Hematopoietic multipotent progenitor cell (in vitro differentiated cells): Measurements from ENCODE around the gene FOXD4L3. TPM values are rescaled to one million over a fixed set of nuclear protein-coding genes. Genes with fewer than 3 reads are reported as not detected.
"Not testable (repeated sequence)": the region's sequence is repeated elsewhere in the genome, so short reads cannot be mapped to it uniquely, and the experiment has no call there.

Source experiments
- DNase-seq, 3 donors: peaks; one replicate each; pipeline ENCODE4 v3.0.0-alpha.2; 2011 to 2015; ENCODE audit warnings: low read depth in 2 of 3, low spot score in 2 of 3
- total RNA-seq: library from RNA; depleted of rRNA; stranded (reverse); fragments of >200 nt; gene quantifications from one replicate; pipeline ENCODE4 v1.2.3, GENCODE V29; 2012

The FOXD4L3 gene
- total RNA-seq: under 0.01 TPM

- DNase-seq: not testable (repeated sequence)
Observed at GRCh38 chr9:68302567-68302966, at the start of gene FOXD4L3. TSS of gene FOXD4L3 (plus strand) at chr9:68302867. CDS start at chr9:68302952, 85 bp downstream.

DNA sequence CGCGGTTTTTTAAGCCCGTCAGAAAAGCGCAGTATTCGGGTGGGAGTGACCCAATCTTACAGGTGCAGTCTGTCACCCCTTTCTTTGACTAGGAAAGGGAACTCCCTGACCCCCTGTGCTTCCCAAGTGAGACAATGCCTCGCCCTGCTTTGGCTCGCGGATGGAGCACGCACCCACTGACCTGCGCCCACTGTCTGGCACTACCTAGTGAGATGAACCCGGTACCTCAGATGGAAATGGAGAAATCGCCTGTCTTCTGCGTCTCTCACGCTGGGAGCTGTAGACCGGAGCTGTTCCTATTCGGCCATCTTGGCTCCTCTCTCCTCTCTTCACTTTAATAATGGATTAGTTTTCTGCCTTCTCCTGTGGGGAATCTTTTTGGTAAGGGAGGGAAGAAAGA, 21.6 kb upstream of the FOXD4L3 start:
- DNase-seq: not testable (repeated sequence)

- DNase-seq: not testable (repeated sequence)
Observed at GRCh38 chr9:68303771-68304170, 1.1 kb downstream of the FOXD4L3 start.

GRCh38 chr9:68304212-68304611, 1.5 kb downstream of the FOXD4L3 start:
- not testable (repeated sequence) for DNase-seq

GRCh38 chr9:68304777-68305176, 2.1 kb downstream of the FOXD4L3 start:
- DNase-seq: not testable (repeated sequence)

- not testable (repeated sequence) for DNase-seq
Observed at GRCh38 chr9:68305680-68306285, 3.1 kb downstream of the FOXD4L3 start.

DNA sequence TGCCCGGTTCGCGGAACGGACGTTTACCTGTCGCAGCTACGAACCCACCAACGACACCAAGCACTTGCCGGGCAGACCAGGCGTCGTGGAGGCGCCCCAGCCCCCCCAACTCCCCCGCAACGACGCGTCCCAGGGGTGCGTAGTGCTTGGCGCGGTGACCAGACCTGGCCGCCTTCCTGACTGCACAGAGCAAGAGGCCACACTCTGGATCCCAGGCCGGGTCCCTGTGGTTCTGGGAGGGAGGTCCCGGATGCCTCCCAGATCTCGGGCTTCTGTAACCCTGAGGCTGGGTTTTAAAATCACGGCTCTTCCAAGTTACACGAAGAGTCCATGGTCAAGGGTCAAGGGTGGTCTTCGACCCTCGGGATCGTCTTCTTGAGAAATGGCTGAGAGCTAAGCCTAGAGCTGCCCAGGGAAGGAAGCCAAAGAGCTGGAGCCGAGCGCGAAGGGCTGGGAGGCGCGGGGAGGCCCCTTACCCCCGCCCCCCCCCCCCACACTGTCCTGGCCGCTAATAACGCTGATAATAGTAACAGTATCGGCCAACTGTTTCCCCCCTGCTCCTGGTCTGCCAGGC, 3.8 kb downstream of the FOXD4L3 start:
- not testable (repeated sequence) for DNase-seq

- not testable (repeated sequence) for DNase-seq
Observed at GRCh38 chr9:68307127-68307526, 4.5 kb downstream of the FOXD4L3 start.

- not testable (repeated sequence) for DNase-seq
Observed at GRCh38 chr9:68307654-68308053, 5.0 kb downstream of the FOXD4L3 start.

GRCh38 chr9:68311208-68311607, 8.5 kb downstream of the FOXD4L3 start:
- not testable (repeated sequence) for DNase-seq

DNA sequence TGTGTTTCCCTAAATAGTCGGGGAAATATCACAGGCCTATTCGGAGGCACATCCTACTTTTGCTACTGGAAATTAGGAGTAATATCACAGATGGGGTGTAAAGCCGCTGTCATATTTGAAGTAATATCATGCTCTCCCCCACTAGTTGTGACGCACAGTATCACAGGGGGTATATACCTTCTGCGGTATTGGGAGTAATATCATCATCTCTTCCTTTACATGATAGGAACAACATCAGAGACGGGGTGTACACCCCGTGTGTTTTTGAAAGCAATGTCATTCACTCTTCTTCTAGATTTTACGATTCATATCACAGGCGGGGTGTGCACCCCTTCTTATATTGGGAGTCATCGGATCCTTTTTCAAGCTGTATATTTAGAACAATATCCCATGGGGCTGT, 15.5 kb downstream of the FOXD4L3 start:
- DNase-seq: not testable (repeated sequence)

- DNase-seq: not testable (repeated sequence)
Observed at GRCh38 chr9:68323749-68324148, 21.1 kb downstream of the FOXD4L3 start.

DNA sequence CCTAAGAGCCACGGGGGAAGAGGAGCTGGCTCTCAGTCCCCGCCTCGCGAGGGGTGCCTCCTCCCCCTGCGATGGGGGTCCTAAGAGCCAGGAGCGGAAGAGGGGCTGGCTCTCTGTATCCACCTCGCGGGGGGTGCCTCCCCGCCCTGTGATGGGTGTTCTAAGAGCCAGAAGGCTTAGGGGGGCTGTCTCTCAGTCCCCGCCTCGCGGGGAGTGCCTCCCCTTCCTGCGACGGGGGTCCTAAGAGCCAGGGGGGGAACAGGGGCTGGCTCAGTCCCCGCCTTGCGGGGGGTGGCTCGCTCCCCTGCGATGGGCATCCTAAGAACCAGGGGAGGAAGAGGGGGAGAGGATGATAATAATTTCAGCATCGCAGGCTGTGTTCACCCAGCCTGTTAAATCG, 21.9 kb downstream of the FOXD4L3 start:
- not testable (repeated sequence) for DNase-seq

- not testable (repeated sequence) for DNase-seq
Observed at GRCh38 chr9:68329106-68329505, 26.4 kb downstream of the FOXD4L3 start.

- DNase-seq: not testable (repeated sequence)
Observed at GRCh38 chr9:68330531-68331173, 28.0 kb downstream of the FOXD4L3 start.

DNA sequence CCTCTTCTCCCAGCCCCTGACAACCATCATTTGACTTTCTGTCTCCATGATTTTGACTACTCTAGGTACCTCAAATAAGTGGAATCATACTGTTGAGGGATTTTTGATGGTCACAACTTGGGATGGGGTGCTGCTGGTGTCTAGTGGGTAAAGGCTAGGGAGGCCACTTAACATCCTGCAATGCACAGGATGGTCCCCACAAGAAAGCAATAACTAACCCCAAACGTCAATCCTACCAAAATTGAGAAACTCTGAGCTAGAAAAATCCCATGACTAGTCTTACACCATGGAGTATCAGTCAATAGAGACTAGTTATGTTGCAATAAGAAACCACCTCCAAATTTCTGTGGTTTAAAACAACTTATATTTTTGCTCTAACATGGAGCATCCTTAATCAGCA, 29.5 kb downstream of the FOXD4L3 start:
- not testable (repeated sequence) for DNase-seq

DNA sequence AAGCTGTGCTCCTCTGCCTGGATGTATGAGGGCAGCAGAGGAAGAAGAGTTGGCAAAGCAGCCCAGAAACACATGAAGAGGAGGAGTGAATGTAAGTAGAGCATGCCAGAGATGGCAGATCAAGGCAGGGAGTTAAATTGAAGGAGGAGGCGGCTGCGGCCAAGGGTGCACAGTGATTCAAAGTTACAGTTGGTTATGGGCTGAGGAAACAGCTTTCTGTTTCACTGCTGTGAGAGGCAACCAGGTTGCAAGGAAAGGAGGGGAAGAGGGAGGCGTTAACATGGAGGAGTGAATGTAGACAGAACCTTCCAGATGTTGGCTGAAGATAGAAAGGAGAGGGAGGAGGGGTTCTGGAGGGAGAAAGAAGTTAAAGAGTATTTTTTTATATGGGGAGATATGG, 33.3 kb downstream of the FOXD4L3 start:
- not testable (repeated sequence) for DNase-seq

DNA sequence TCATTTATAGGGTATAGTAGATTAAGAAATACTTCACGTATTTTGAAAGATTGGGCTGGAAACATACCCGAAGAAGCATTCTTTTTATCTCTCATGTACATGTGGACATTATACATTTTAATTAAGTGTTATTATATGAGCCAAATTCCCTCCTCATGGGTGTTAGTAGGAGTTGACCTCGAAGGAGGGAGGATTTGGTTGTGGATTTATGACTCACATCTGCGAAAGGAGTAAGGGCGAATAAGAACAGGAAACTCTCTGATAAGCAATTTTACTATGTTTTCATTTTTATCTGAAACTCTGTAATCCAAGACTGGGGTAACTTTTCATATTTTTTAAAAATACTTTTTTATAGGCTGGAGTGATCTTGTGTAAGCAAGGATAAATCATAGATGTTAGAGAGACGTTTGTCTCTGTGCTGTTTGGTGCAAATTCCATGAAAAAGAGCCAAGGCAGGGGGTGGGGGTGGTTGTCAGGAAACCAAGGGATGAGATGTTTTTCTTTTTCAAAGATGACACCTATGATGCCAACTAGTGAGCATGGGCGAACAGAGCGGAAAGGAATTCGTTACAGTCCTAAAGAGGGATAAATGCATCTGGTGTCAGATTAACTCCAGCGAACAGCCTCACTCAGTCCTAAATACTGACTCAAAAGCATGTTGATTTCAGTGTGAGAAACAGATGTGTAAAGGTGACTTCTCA, 34.1 kb downstream of the FOXD4L3 start:
- not testable (repeated sequence) for DNase-seq

DNA sequence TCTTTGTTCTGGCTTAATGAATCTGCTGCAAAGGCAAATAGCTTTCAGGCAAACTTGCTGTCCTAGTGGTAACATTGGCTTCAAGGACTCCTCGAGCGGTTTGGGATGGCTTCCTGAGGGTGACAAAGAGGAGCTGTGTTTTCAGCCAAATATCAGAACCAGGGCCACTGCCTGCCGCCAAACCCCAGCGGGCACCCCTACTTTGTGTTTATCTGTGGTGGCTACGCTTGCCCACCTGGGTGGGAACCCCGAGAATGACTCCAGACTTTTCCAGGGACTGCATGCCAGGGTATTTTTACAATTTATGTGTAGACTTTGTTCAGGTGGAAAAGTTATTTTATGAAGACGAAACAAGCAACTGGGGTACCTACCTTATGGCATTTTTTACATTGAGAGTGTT, 35.3 kb downstream of the FOXD4L3 start:
- DNase-seq: not testable (repeated sequence)

GRCh38 chr9:68342265-68343025, 39.8 kb downstream of the FOXD4L3 start:
- DNase-seq: not testable (repeated sequence)
